NCI-H2171 treated with DMSO at 0.1 percent for 48 hours (cell line): ENCODE data around the gene IFITM10.

Experiments
- DNase-seq: peaks from one replicate; lab custom pipeline; 2025; lab: John Stamatoyannopoulos, UW

The IFITM10 gene

DNA sequence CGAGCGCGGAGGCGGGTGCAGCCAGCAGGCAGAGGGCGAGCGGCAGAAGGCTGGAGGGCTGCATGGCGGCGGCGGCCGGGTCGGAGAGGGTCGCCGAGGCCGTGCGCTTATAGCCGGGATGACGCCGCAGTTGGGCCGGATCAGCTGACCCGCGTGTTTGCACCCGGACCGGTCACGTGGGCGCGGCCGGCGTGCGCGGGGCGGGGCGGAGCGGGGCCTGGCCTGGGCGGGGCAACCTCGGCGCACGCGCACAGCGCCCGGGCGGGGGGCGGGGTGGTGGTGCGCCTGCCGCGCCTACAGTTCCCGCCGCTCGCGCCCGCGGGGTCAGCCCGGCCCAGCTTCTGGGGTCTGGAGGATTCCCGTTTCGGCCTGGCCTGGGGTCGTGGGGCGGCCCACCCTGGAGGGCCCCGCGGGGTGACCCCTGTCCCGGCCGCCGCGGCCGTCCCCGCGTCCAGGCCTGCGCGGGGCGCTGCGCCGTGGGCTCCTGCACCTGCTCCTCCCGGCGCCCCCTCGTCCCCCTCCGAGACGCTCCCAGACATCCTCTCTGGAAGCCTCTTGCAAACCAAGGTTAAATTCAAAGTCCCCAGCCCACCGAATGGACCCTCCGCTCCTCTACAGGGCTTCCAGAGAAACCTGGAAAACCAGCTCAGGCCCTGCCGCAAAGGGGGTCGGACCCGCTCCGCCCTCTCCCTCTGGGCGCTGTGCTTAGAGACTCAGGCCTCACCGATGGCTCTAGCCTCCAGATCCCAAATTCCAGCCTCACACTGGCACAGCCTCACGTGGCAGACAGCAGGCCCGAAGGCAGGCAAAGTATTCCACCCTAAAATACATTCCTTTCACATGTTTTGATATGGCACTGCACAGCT, 13.6 kb upstream of the IFITM10 start, which contains the start of gene CTSD:
TSS of gene CTSD (minus strand) at position 132 of the 866 bp plus-strand sequence. CDS start at position 64, 68 bp downstream.
- peak; percentile 36 for DNase-seq

DNA sequence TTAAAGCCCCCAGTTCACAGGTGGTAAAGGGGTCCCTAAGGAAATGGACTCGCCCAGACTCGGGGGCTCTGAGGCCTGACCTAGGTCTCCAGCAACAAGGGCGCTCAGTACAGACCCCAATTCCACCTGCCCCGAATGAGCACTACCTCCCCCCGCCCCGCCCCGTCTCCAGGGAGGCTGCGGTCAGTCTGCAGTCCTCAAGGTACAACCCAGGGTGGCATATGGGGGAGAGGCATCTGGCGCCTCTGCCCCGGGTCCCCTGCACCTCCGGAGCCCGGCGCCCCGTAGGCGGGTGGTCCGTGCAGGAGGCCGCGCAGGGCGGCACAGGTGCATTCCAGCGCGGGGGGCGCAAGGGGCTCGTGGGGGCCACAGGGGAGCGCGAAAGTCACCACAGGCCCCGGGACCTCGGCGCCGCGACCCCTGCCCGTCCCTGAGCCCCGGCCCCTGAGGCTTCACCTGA, 13.0 kb upstream of the IFITM10 start:
- no peak for DNase-seq

DNA sequence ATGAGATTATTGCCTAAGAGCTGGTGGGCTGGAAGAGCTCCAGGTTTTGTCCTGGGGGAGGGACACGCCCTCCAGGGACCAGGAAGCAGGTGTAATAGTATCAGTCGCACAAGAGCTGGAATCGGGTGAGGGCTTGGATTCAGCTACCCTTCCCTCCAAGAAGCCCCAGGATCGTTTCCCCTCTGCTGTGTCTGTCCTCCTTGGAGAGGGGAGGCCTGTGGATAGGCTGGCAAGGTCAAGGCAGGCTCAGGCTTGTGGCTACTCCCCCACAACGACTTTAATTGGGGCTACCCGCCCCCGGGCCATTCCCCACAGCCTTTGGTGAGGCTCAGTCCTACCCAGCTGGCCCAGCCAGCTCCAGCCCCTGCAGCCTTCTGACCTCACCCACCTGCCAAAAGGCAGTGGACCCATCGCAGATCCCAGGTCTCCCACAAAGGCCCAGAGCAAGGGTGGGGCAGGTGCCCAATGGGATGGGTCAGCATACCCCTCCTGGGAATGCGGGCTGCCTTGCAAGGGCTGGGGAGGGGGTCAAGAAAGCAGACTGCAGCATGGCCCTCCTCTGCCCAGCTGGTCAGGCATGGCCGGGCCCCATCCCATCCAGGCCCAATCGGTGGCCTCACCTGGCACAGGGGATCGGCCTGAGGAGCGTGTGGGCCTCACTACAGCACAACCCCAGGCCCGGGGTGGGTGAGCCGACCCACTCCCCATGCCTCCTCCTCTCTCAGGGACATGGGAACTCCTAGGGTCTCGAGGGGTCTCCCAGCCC, 12.3 kb upstream of the IFITM10 start:
- no peak for DNase-seq

DNA sequence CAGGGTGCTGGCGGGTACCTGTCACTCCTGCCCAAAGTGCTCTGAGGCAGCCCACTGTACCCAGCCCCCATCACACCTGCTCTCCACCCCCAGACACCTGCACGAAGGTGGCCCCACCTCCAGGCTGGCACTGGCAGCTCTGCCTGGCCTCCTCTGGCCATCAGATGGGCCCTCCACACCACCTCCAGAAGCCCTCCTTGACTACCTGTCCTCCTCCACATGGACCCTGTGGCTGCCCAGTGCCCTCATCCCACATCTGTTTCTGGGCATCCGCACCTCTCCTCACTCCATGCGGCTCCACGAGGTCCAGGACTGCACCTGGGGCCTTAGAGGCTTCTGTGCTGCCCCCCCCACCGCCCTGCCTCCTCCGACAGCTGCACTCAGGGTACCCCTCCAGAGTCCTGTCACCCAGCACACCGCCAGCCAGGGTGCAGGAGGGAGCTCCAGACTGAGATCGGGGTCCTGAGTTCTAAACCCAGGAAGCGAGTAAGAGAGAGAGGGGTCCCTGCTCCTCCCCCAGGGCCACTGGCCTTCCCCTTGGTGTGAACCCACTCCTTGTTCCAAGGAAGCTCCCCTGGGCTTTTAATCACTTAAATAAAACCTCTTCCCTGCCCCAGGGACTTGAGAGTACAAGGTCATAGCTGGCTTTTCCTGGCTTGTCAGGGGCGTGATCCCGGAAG, 11.6 kb upstream of the IFITM10 start:
- no peak for DNase-seq

DNA sequence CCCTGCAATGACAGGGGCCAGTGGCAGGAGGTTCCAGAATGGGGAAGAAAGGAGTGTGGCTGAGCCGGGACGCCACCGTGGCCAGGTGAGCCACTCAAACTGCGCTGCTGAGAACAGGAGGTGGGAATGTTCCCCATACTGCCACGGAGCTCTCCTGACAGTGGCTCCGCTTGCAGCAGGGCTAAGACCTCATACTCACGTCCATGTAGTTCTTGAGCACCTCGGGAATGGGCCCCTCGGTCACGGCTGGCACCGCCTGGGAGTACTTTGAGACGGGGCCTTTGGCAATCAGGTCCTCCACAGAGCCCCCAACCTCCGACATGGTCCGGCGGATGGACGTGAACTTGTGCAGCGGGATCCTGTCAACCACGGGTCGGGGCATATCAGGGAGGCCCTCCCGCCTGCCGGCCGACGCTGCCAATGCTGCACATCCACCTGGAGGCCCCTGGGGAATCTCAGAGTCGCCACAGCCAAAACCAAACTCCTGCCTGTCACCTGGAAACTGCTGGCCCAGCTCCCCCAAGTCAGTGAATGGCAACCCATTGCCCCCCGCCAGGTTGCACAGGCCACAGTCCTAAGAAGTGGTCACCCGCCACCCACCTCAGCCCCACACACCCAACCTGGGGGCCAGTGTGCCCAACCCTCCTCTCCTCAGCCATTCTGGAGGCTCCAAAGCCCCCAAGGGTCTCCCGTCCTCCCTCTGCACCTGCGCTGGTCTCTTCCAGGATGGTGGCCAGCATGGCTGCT, 10.9 kb upstream of the IFITM10 start:
- DNase-seq = no peak

DNA sequence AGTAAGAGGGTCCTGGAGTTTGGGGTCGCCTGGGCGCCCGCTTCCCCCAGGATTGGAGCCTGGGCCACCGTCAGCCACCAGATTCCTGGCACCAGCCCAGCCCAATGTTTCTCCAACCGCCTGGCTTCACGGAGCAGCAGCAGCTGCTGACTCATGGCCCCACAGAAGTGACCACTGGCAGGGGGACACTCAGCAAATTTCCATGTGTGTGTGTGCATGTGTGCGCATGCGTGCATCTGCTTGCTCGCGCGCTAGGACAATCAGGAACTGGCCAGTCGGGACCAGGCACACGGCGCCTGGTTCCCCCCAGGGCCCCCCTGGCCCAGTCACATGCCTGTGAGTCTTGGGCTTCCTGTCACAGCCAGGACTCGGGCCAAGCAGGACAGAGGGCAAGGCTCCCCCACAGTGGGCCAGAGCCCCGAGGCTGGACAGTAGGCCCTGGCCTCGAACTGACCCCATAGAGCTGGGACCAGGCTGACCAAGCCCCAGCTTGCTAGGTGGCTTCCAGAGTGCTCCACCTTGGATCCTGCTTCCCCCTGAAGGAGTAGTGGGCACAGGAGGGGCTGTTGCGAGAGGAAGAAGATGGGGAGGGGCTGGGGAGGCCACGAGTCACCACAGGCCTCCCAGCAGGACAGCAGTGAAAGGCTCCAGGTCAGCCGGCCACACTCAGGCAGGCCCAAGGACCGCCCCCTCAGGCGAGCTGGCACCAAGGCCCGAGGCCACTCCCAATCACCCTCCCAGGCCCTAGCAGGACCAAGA, 10.1 kb upstream of the IFITM10 start:
- no peak for DNase-seq

DNA sequence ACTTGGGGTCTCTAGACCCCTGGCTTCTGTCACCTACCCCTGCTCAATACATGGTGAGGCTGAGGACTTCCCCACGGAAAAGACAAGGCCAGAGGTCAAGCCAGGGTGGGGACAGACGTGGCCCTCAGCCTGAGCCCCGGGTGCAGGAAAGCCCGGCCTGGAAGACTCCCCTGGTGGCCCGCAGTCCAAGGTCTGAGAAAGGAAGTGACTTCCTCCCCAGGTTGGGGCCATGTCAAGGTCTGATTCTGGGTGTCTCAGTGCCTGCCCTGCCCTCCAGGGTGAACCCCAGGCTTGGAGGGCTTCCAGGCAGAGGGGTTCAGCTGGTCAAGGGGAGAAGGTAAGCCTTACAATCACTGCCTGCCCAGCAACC, 9.4 kb upstream of the IFITM10 start:
- no peak for DNase-seq

DNA sequence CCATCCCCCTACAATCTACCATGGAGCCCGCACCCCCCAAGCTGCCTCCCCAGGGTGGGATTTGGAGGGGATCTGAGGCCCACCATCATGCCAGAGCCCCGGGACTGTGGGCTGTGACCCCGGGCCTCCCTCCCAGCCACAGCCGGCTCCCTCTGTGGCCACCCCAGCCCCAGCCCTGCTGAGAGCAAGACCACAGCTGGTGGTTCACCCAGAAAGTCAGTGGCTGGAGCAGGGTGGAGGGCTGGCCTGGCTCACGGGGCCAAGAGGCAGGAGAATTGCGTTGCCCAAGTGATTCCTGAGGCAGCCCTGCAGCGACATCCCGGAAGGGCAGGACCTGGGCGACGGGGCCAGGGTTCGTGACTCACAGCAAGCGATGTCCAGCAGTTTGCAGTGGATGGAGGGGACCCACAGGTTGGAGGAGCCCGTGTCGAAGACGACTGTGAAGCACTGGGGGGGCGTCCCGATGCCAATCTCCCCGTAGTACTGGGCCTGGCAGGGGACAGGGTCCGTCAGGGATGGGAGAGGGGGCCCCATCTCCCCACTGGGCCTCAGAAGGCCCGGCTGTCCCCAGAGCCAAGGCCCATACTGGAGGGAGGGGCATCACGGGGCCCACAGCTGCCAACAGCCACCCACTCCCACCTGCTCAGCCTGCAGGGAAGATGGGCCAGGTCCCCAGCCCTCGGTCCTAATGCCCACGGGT, 8.9 kb upstream of the IFITM10 start:
- DNase-seq = no peak

DNA sequence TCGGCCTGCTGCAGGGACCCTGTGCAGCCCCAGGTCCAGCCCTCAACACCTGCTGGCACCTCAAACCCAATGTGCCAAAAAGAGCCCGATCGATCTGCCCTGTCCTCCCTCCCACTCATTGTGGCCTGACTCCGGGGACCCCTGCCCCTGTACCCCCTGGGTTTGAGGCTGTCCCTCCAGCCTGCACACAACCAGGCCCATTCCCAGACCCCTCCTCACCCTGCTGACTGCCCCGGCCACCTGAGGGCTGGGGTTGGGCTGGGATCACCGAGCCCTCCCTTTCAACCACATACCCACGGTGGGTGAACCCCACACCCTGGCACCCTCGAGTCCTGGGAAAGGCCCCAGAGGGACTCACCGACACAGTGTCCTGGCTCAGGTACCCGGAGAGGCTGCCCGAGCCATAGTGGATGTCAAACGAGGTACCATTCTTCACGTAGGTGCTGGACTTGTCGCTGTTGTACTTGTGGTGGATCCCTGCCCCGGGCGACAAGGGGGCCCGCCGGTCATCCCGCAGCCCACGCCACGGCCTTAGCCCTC, 8.3 kb upstream of the IFITM10 start:
- DNase-seq = no peak

DNA sequence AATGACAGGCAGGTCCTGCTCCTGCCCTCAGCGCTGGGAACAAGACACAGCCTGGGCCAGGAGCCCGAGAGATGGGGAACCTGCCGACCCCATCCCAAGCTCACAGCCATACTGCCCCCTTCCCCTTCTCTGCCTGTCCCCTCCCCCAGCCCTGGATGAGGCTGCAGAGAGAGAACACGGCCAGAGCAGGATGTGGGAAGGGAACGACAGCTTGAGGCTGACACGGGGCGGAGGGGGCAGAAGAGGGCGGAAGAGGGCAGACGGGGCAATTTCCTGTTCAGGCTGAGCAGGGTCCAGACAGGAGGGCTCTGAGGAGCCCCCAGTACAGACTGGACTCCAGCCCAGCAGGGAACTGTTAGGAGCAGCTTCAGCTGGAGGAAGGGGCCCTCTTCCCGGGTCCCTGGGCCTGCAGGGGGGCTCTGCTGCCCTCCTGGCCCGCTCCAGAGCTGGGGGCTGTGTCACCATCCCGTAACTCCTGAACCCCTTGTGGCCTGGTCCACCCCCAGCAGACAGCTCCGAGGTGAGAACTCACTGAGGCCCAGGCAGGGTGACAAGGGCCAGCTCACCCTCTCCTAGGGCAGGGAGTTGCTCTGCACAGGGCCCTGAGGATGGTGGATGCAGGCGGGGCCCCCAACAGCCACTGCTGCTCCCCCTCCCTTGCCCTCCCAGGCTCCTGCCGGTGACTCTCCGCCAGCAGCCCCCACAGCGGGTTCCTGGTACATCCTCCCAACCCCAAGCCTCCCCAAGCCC, 7.6 kb upstream of the IFITM10 start:
- no peak for DNase-seq

DNA sequence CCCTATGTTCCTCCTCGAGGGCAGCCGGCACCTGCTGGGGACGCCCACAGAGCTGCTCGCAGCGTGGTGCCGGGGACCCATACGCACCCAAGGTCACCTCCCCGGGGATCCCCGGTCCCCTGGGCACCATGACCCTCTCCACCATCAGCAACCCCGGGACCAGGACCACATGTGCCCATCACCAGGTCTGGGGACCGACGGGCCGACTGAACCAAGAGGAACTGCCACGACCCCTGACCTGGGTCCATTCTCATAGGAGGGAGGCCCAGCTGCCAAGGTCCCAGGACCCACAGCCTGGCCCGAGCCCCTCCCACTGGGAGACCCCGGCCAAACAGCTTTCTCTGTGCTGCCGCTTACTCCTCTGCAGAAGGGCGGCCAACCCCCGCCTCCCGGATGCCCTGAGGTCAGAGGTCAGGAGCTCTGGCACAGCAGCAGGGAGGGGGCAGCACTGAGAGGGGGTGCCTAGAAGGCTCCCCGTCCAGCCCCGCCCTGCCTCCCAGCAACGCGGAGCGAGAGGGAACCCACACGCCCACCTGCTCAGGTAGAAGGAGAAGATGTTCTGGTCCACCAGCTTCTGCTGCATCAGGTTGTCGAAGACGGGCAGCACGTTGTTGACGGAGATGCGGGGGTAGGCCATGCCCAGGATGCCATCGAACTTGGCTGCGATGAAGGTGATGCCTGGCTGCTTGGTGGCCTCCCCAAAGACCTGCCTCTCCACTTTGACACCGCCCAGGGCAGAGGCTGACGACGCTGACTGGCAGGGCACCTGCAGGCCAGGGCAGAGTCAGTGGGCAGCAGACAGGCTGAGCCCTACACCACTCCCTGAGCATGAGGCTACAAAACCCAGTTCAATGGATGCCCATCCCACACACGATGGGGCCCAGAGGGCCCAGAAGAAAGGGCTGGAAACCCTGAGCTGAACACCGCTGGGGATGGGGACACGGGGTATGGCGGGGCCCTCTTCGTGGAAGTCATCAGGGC, 6.7 kb upstream of the IFITM10 start:
- DNase-seq = no peak

DNA sequence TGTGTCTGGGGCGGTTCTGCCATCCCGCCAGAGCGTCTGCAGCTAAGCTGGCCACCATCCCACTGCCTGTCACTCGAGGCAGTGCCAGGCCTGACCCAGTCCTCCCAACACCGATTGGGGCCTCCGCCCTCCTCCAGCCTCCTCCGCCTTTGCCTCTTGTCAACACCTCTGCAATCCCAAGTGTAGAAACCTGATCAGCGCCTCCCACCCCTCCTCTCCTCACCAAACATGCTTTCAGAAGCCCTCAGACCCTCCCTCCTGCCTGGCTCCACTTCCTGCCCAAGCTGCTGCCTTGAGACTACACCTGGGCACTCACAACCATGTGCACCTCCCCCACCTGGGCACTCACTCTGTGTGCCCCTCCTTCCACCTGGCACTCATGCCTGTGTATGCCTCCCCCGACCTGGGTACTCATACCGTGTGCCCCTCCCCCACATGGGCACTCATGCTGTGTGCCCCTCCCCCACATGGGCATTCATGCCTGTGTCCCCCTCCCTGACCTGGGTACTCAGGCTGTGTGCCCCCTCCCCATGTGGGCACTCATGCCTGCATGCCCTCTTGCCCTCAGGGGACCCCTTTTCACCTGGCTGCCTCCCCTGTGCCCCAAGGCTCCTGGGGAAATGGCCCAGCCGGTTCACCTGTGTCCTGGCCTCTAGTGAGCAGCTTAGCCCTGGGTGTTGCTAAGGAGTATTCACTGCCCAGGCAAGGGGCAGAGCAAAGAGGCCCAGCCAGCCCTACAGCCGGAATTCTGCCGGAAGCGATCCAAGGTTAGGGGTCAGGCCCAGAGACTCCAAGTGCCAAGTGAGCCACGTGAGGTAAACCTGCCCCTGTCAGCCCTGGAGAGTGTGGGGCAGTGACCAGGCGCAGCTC, 5.5 kb upstream of the IFITM10 start:
- peak; percentile 35 for DNase-seq

DNA sequence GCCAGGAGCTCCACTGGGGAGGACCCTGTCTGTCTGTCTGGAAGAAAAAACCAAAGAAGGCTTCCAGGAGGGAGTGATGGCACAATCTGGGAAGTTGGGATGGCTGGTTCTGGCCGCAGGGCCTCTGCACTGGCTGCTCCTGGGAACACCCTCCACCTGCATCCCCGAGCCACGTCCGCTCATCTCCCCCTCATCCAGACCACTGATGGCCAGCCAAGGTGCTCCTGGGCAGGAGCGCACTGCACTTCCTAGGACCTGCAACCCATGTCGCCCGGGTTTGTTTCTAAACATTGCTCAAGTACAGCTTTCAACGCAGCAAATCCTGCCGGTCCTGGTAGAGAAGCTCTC, 4.9 kb upstream of the IFITM10 start:
- no peak for DNase-seq

DNA sequence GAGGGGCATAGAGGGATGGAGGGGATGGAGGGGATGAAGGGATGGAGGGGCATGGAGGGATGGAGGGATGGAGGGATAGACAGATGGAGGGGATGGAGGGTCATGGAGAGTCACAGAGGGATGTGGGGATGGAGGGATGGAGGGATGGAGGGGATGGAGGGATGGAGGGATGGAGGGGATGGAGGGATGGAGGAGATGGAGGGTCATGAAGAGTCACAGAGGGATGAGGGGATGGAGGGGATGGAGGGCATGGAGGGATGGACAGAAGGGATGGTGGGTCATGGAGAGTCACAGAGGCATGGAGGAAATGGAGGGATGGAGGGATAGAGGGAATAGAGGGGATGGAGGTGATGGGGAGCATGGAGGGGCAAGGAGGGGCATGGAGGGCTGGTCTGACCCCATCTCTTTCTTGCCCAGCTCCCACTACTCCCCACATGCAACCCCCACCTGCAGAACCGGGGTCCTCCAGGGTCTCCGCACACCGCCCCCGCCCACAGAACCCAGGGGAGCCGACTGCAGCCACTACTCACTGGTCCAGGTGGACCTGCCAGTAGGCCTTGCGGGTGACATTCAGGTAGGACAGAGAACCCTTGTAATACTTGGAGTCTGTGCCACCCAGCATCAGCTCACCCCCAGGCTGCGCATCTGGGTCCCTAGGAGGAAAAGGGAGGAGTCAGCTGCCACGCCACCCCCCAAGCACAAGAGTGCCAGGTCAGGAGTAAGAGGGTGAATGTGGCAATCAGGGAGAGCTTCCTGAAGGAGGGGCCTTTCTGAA, 4.2 kb upstream of the IFITM10 start:
- DNase-seq = no peak

DNA sequence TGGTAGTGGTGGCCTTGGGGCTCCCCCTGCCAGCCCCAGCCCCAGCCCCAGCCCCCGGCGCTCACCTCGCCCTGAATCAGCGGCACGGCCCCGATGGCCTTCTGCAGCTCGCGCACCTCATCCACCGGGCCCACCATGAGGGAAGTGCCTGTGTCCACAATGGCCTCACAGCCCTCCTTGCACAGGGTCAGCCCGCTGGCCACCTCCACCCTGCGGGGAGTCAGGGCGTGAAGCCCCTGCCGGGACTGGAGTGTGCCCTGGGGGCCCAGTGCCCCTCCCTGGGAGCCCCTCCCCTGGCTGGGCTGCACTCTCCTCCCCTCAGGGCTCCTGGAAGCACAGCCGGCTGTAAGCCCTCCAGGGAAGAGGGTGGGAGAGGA, 3.5 kb upstream of the IFITM10 start:
- DNase-seq = no peak

DNA sequence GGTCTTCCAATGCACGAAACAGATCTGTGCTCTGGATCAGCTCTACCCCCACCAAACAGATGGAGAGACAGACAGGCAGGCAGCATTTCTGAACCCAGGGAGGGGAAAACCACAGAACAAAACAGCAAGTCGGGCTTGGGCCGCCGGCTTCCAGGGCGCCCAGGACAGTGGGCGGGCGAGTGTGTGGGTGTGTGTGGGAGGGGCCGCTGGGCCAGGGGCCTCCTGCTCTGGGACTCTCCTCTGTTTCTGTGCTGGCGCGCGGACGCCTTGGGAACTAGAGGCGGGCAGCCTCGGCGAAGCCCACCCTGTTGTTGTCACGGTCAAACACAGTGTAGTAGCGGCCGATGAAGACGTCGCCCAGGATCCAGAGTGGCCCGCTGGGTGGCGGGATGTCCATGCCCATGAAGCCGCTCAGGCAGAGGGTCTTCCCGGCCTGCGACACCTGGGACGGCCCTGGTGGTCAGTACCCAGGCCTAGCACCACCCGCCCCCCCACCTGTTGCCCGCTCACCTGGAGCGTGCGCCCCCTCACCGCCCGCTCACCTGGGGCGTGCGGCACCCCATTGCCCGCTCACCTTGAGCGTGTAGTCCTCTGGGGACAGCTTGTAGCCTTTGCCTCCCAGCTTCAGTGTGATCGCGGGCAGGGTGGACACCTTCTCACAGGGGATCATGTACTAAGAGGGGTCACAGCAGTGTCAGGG, 3.0 kb upstream of the IFITM10 start:
- DNase-seq = no peak
